GM20431 (cell line): Measurements from ENCODE around the gene BEST2.

Source experiments
- in situ Hi-C: fragments of 300-500 bp; cut with MseI, MboI; formaldehyde crosslinking; loops from one replicate; pipeline ENCODE4 v1.15.0; 2020; ENCODE audit warnings: low sequenced_read_pairs; ENCODE audit not compliant: unreplicated experiment

Gene BEST2

GRCh38 chr19:12784871-12785430 is 33.4 kb downstream of the BEST2 start:
- in situ Hi-C loops = no loop called here

GRCh38 chr19:12785431-12786031 is 33.9 kb downstream of the BEST2 start:
- in situ Hi-C loops = no loop called here

GRCh38 chr19:12786141-12786870 is 34.7 kb downstream of the BEST2 start:
- in situ Hi-C loops = no loop called here

- in situ Hi-C loops = no loop called here
These were observed 35.4 kb downstream of the BEST2 start for GRCh38 chr19:12786952-12787351.

GRCh38 chr19:12787458-12787857 is 35.9 kb downstream of the BEST2 start:
- in situ Hi-C loops = no loop called here

GRCh38 chr19:12788042-12788681 is 36.6 kb downstream of the BEST2 start:
- in situ Hi-C loops = no loop called here

GRCh38 chr19:12788682-12789097 is 37.1 kb downstream of the BEST2 start:
- in situ Hi-C loops = no loop called here

- in situ Hi-C loops = no loop called here
These were observed 37.7 kb downstream of the BEST2 start for GRCh38 chr19:12789098-12789903.

GRCh38 chr19:12789904-12790619 is 38.5 kb downstream of the BEST2 start:
- in situ Hi-C loops = no loop called here

GRCh38 chr19:12790628-12791344 is 39.2 kb downstream of the BEST2 start:
- in situ Hi-C loops = no loop called here

GRCh38 chr19:12791345-12792050 is 39.9 kb downstream of the BEST2 start, which contains the start of gene JUNB:
Gene JUNB, plus strand, starts transcription at chr19:12791486. Its CDS starts 286 bp downstream, at chr19:12791772.
- in situ Hi-C loops = no loop called here

GRCh38 chr19:12792051-12792852 is 40.7 kb downstream of the BEST2 start:
- in situ Hi-C loops = no loop called here

- in situ Hi-C loops = no loop called here
These were observed 41.3 kb downstream of the BEST2 start for GRCh38 chr19:12792853-12793289.

- in situ Hi-C loops = no loop called here
These were observed 42.0 kb downstream of the BEST2 start for GRCh38 chr19:12793290-12794195.

GRCh38 chr19:12794196-12794941 is 42.8 kb downstream of the BEST2 start:
- in situ Hi-C loops = no loop called here

GRCh38 chr19:12794971-12795381 is 43.4 kb downstream of the BEST2 start:
- in situ Hi-C loops = no loop called here
